Central memory CD4-positive, alpha-beta T cell (primary cell): ENCODE measurements around the gene PEX16.

ENCODE experiments used
- DNase-seq: peaks from one replicate; pipeline ENCODE4 v3.0.0; 2022

The PEX16 gene

GRCh38 chr11:45897556-45897955 is 20.1 kb downstream of the PEX16 start:
- DNase-seq: no peak

- DNase-seq: no peak
These were observed 21.2 kb downstream of the PEX16 start for GRCh38 chr11:45896422-45896984.

GRCh38 chr11:45895553-45896259 is 22.0 kb downstream of the PEX16 start:
- DNase-seq: no peak

GRCh38 chr11:45894555-45895247 is 23.0 kb downstream of the PEX16 start:
- DNase-seq: no peak

GRCh38 chr11:45892856-45893255 is 24.8 kb downstream of the PEX16 start:
- DNase-seq: no peak

- no peak for DNase-seq
These were observed 26.7 kb downstream of the PEX16 start for GRCh38 chr11:45890886-45891550.

GRCh38 chr11:45889966-45890365 is 27.7 kb downstream of the PEX16 start:
- DNase-seq: no peak

GRCh38 chr11:45889555-45889954 is 28.1 kb downstream of the PEX16 start:
- DNase-seq: no peak

GRCh38 chr11:45887587-45887986 is 30.1 kb downstream of the PEX16 start:
- no peak for DNase-seq

- no peak for DNase-seq
These were observed 30.7 kb downstream of the PEX16 start for GRCh38 chr11:45886816-45887520.

- no peak for DNase-seq
These were observed 31.6 kb downstream of the PEX16 start for GRCh38 chr11:45885921-45886721.

- DNase-seq: peak; percentile 41
These were observed 32.3 kb downstream of the PEX16 start, which contains the start of gene MAPK8IP1 for GRCh38 chr11:45885274-45885920. TSS of gene MAPK8IP1 (plus strand) at chr11:45885651. CDS start at chr11:45885821, 170 bp downstream.

- no peak for DNase-seq
These were observed 33.0 kb downstream of the PEX16 start for GRCh38 chr11:45884596-45885185.

- DNase-seq: no peak
These were observed 35.8 kb downstream of the PEX16 start for GRCh38 chr11:45881708-45882368.

GRCh38 chr11:45880772-45881570 is 36.7 kb downstream of the PEX16 start:
- DNase-seq: no peak

- DNase-seq: no peak
These were observed 37.6 kb downstream of the PEX16 start for GRCh38 chr11:45879803-45880686.

- no peak for DNase-seq
These were observed 39.8 kb downstream of the PEX16 start for GRCh38 chr11:45877845-45878244.

GRCh38 chr11:45877221-45877620 is 40.5 kb downstream of the PEX16 start:
- DNase-seq: no peak
